ENCODE measurements around the gene SCAPER. TPM values are rescaled to one million over a fixed set of nuclear protein-coding genes. Genes with fewer than 3 reads are reported as not detected.

The SCAPER gene
- total RNA-seq, 1 donor from 2014 or later, result 58.0 TPM

- no peak for DNase-seq
- no peaks in the 10 kb centered on the region for H3K9me3 Mint-ChIP-seq (ENCODE audit: unreplicated experiment)
- TF ChIP-seq CTCF (IDR thresholded peaks at IDR 0.05; ENCODE audit: partially characterized antibody, unreplicated experiment), result no peak
Measured at GRCh38 chr15:76368122-76368621, 537.0 kb downstream of the SCAPER start.

GRCh38 chr15:76366714-76367113, 538.4 kb downstream of the SCAPER start:
- Mint-ChIP-seq H3K4me3 (ENCODE audit: unreplicated experiment) (no peak overlapping the region), H3K27me3 (ENCODE audit: unreplicated experiment) (peaks cover 2% of the 10 kb centered on the region), H3K4me1 (ENCODE audit: low read depth, unreplicated experiment) (peaks cover 5% of the 10 kb centered on the region), H3K27ac (ENCODE audit: unreplicated experiment) (no peak overlapping the region), H3K9me3 (ENCODE audit: unreplicated experiment) (no peaks in the 10 kb centered on the region), H3K36me3 (ENCODE audit: unreplicated experiment) (no peaks in the 10 kb centered on the region)
- DNase-seq, result no peak
- TF ChIP-seq CTCF (IDR thresholded peaks at IDR 0.05; ENCODE audit: partially characterized antibody, unreplicated experiment), result no peak

More at GRCh38 chr15:76368122-76368621, 537.0 kb downstream of the SCAPER start:
- Mint-ChIP-seq H3K27ac (ENCODE audit: unreplicated experiment) (no peak overlapping the region), H3K4me1 (ENCODE audit: low read depth, unreplicated experiment) (peaks cover 5% of the 10 kb centered on the region), H3K36me3 (ENCODE audit: unreplicated experiment) (no peaks in the 10 kb centered on the region), H3K27me3 (ENCODE audit: unreplicated experiment) (peaks cover 2% of the 10 kb centered on the region), H3K4me3 (ENCODE audit: unreplicated experiment) (no peak overlapping the region)

- no peak for DNase-seq
- H3K27me3 Mint-ChIP-seq (ENCODE audit: unreplicated experiment), result peaks cover 2% of the 10 kb centered on the region
- peaks cover 2% of the 10 kb centered on the region for H3K4me1 Mint-ChIP-seq (ENCODE audit: low read depth, unreplicated experiment)
- no peak overlapping the region for H3K4me3 Mint-ChIP-seq (ENCODE audit: unreplicated experiment)
- TF ChIP-seq CTCF (IDR thresholded peaks at IDR 0.05; ENCODE audit: partially characterized antibody, unreplicated experiment), result no peak
- no peak overlapping the region for H3K27ac Mint-ChIP-seq (ENCODE audit: unreplicated experiment)
- no peaks in the 10 kb centered on the region for H3K9me3 Mint-ChIP-seq (ENCODE audit: unreplicated experiment)
- no peaks in the 10 kb centered on the region for H3K36me3 Mint-ChIP-seq (ENCODE audit: unreplicated experiment)
Measured at GRCh38 chr15:76363251-76363650, 541.9 kb downstream of the SCAPER start.

DNA sequence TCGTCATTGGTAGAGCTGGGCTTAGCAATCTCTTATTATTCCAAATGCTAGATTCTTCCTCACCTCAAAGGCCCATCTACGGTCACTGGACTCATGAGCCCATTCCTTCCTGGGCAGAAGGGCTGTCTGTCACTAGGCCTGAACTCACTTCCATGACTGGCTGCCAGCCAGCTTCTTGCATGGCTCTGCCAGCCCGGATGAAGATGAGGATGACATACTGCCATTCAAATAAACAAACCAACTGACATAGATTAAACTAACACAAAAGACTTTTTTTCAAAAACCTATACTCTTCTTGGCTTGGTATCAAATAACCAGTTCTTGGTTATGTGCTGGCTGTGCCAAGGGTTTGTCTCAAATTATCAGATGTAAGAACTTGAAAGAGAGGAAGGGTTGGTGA, 544.7 kb downstream of the SCAPER start:
- Mint-ChIP-seq H3K4me3 (ENCODE audit: unreplicated experiment) (no peak overlapping the region), H3K4me1 (ENCODE audit: low read depth, unreplicated experiment) (peaks cover 2% of the 10 kb centered on the region), H3K36me3 (ENCODE audit: unreplicated experiment) (no peaks in the 10 kb centered on the region), H3K27me3 (ENCODE audit: unreplicated experiment) (peaks cover 3% of the 10 kb centered on the region), H3K27ac (ENCODE audit: unreplicated experiment) (no peak overlapping the region), H3K9me3 (ENCODE audit: unreplicated experiment) (no peaks in the 10 kb centered on the region)
- no peak for DNase-seq
- no peak for TF ChIP-seq CTCF (IDR thresholded peaks at IDR 0.05; ENCODE audit: partially characterized antibody, unreplicated experiment)

DNA sequence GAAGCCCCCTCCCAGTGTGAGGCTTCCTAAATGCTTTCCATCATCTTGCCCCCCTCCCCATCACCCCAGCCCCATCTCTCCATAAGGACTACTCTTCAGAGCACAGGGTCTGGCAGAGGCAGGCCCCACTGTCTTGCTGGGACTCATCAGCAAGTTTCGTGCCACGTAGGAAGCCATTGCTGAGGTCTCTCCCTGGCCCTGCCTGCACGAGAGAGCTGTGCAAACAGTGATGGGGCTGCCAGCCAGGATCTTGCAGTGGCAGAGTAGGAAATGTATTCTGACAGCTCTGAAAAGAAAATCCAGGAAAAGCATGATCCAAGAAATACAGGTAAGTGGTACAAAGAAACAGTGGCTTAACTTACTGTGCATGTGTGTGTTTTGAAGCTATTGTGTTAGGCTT, 546.0 kb downstream of the SCAPER start:
- no peak overlapping the region for H3K4me3 Mint-ChIP-seq (ENCODE audit: unreplicated experiment)
- no peak for DNase-seq
- H3K27ac Mint-ChIP-seq (ENCODE audit: unreplicated experiment), result no peak overlapping the region
- H3K9me3 Mint-ChIP-seq (ENCODE audit: unreplicated experiment), result no peaks in the 10 kb centered on the region
- TF ChIP-seq CTCF (IDR thresholded peaks at IDR 0.05; ENCODE audit: partially characterized antibody, unreplicated experiment), result no peak
- H3K36me3 Mint-ChIP-seq (ENCODE audit: unreplicated experiment), result no peaks in the 10 kb centered on the region
- H3K4me1 Mint-ChIP-seq (ENCODE audit: low read depth, unreplicated experiment), result peaks cover 2% of the 10 kb centered on the region
- H3K27me3 Mint-ChIP-seq (ENCODE audit: unreplicated experiment), result peaks cover 3% of the 10 kb centered on the region
